Activated naive CD8-positive, alpha-beta T cell treated with anti-CD3 and anti-CD28 coated beads for 36 hours (primary cell): ENCODE data around the gene STAT3. TPM values are rescaled to one million over a fixed set of nuclear protein-coding genes. Genes with fewer than 3 reads are reported as not detected.
"Not testable (repeated sequence)": the region's sequence is repeated elsewhere in the genome, so short reads cannot be mapped to it uniquely, and the experiment has no call there.

Experiments
- DNase-seq: peaks from one replicate; pipeline ENCODE4 v3.0.0; 2021
- H3K27ac Mint-ChIP-seq: one replicate; pipeline ENCODE4 v1.8.0; 2022; ENCODE audit warnings: mild to moderate bottlenecking, moderate library complexity, mixed read lengths
- H3K27me3 Mint-ChIP-seq: one replicate; pipeline ENCODE4 v1.8.0; 2022; ENCODE audit warnings: mild to moderate bottlenecking, mixed read lengths
- H3K36me3 Mint-ChIP-seq: one replicate; pipeline ENCODE4 v1.8.0; 2021; ENCODE audit warnings: mild to moderate bottlenecking, mixed read lengths
- H3K4me1 Mint-ChIP-seq: one replicate; pipeline ENCODE4 v1.8.0; 2021; ENCODE audit warnings: mixed read lengths
- H3K4me3 Mint-ChIP-seq: one replicate; pipeline ENCODE4 v1.8.0; 2022; ENCODE audit warnings: mild to moderate bottlenecking, moderate library complexity, mixed read lengths
- H3K9me3 Mint-ChIP-seq: one replicate; pipeline ENCODE4 v1.8.0; 2022; ENCODE audit warnings: mixed read lengths
- total RNA-seq, 2 experiments: library from RNA; stranded (reverse); gene quantifications; one replicate each; pipeline ENCODE4 v1.2.3, GENCODE V29; 2021

STAT3 gene
- total RNA-seq, 2 experiments from 2014 or later, result 221 to 223 TPM

GRCh38 chr17:42329025-42329976, 58.9 kb downstream of the STAT3 start:
- H3K9me3 Mint-ChIP-seq, result no peaks in the 10 kb centered on the region
- DNase-seq, result no peak
- H3K36me3 Mint-ChIP-seq, result peaks cover 49% of the 10 kb centered on the region
- H3K27ac Mint-ChIP-seq, result no peak overlapping the region
- no peaks in the 10 kb centered on the region for H3K27me3 Mint-ChIP-seq
- peaks cover 18% of the 10 kb centered on the region for H3K4me1 Mint-ChIP-seq
- H3K4me3 Mint-ChIP-seq, result no peak overlapping the region

- Mint-ChIP-seq H3K4me1 (peaks cover 31% of the 10 kb centered on the region), H3K9me3 (no peaks in the 10 kb centered on the region), H3K27me3 (no peaks in the 10 kb centered on the region), H3K4me3 (no peak overlapping the region), H3K27ac (peak overlapping the region; percentile 29), H3K36me3 (peaks cover 54% of the 10 kb centered on the region)
- DNase-seq, result no peak
Measured at GRCh38 chr17:42325026-42325425, 63.2 kb downstream of the STAT3 start.

GRCh38 chr17:42323268-42323773, 64.9 kb downstream of the STAT3 start:
- Mint-ChIP-seq H3K4me3 (no peak overlapping the region), H3K27ac (peak overlapping the region; percentile 68), H3K9me3 (no peaks in the 10 kb centered on the region), H3K36me3 (peaks cover 58% of the 10 kb centered on the region), H3K4me1 (peaks cover 41% of the 10 kb centered on the region), H3K27me3 (no peaks in the 10 kb centered on the region)
- no peak for DNase-seq

- peak; percentile 89 for DNase-seq
- Mint-ChIP-seq H3K4me3 (no peak overlapping the region), H3K9me3 (no peaks in the 10 kb centered on the region), H3K27ac (peak overlapping the region; percentile 68), H3K27me3 (no peaks in the 10 kb centered on the region), H3K4me1 (peaks cover 42% of the 10 kb centered on the region), H3K36me3 (peaks cover 61% of the 10 kb centered on the region)
Measured at GRCh38 chr17:42322382-42323267, 65.6 kb downstream of the STAT3 start.

- H3K4me1 Mint-ChIP-seq, result peaks cover 52% of the 10 kb centered on the region
- H3K9me3 Mint-ChIP-seq, result no peaks in the 10 kb centered on the region
- no peak for DNase-seq
- H3K36me3 Mint-ChIP-seq, result peaks cover 66% of the 10 kb centered on the region
- H3K27me3 Mint-ChIP-seq, result no peaks in the 10 kb centered on the region
- H3K27ac Mint-ChIP-seq, result peak overlapping the region; percentile 34
- H3K4me3 Mint-ChIP-seq, result no peak overlapping the region
Measured at GRCh38 chr17:42321555-42321954, 66.7 kb downstream of the STAT3 start.

GRCh38 chr17:42317967-42318366, 70.3 kb downstream of the STAT3 start:
- not testable (repeated sequence) for H3K27ac Mint-ChIP-seq, H3K9me3 Mint-ChIP-seq, DNase-seq, H3K27me3 Mint-ChIP-seq, H3K4me3 Mint-ChIP-seq
- Mint-ChIP-seq H3K4me1 (peaks cover 75% of the 10 kb centered on the region), H3K36me3 (peaks cover 71% of the 10 kb centered on the region)

- H3K4me1 Mint-ChIP-seq, result peaks cover 73% of the 10 kb centered on the region
- H3K36me3 Mint-ChIP-seq, result peaks cover 66% of the 10 kb centered on the region
- H3K9me3 Mint-ChIP-seq, result no peaks in the 10 kb centered on the region
- H3K4me3 Mint-ChIP-seq, result no peak overlapping the region
- no peaks in the 10 kb centered on the region for H3K27me3 Mint-ChIP-seq
- H3K27ac Mint-ChIP-seq, result no peak overlapping the region
- DNase-seq, result no peak
Measured at GRCh38 chr17:42317266-42317845, 70.9 kb downstream of the STAT3 start.

- H3K4me3 Mint-ChIP-seq, result no peak overlapping the region
- no peaks in the 10 kb centered on the region for H3K9me3 Mint-ChIP-seq
- H3K27me3 Mint-ChIP-seq, result no peaks in the 10 kb centered on the region
- DNase-seq, result no peak
- H3K27ac Mint-ChIP-seq, result peak overlapping the region; percentile 13
- peaks cover 64% of the 10 kb centered on the region for H3K36me3 Mint-ChIP-seq
- H3K4me1 Mint-ChIP-seq, result peaks cover 74% of the 10 kb centered on the region
Measured at GRCh38 chr17:42316755-42317154, 71.5 kb downstream of the STAT3 start.

GRCh38 chr17:42315402-42316156, 72.7 kb downstream of the STAT3 start:
- Mint-ChIP-seq H3K36me3 (peaks cover 64% of the 10 kb centered on the region), H3K27me3 (no peaks in the 10 kb centered on the region), H3K27ac (peak overlapping the region; percentile 77), H3K9me3 (no peaks in the 10 kb centered on the region), H3K4me1 (peaks cover 77% of the 10 kb centered on the region), H3K4me3 (no peak overlapping the region)
- no peak for DNase-seq

GRCh38 chr17:42313773-42314566, 74.3 kb downstream of the STAT3 start:
- DNase-seq, result peak; percentile 48

GRCh38 chr17:42313389-42313772, 74.9 kb downstream of the STAT3 start:
- Mint-ChIP-seq H3K4me3 (no peak overlapping the region), H3K4me1 (peaks cover 80% of the 10 kb centered on the region), H3K27ac (peak overlapping the region; percentile 67)

More at GRCh38 chr17:42313773-42314566, 74.3 kb downstream of the STAT3 start:
- Mint-ChIP-seq H3K36me3 (peaks cover 61% of the 10 kb centered on the region), H3K9me3 (no peaks in the 10 kb centered on the region), H3K27me3 (no peaks in the 10 kb centered on the region), H3K4me1 (peaks cover 79% of the 10 kb centered on the region), H3K4me3 (no peak overlapping the region), H3K27ac (peak overlapping the region; percentile 67)

GRCh38 chr17:42312285-42313130, 75.7 kb downstream of the STAT3 start:
- no peaks in the 10 kb centered on the region for H3K9me3 Mint-ChIP-seq
- DNase-seq, result peak; percentile 87
- no peaks in the 10 kb centered on the region for H3K27me3 Mint-ChIP-seq
- H3K4me3 Mint-ChIP-seq, result peak overlapping the region; percentile 55
- H3K36me3 Mint-ChIP-seq, result peaks cover 56% of the 10 kb centered on the region
- peak overlapping the region; percentile 92 for H3K27ac Mint-ChIP-seq
- peaks cover 80% of the 10 kb centered on the region for H3K4me1 Mint-ChIP-seq

More at GRCh38 chr17:42313389-42313772, 74.9 kb downstream of the STAT3 start:
- Mint-ChIP-seq H3K9me3 (no peaks in the 10 kb centered on the region), H3K36me3 (peaks cover 55% of the 10 kb centered on the region), H3K27me3 (no peaks in the 10 kb centered on the region)
- no peak for DNase-seq

GRCh38 chr17:42312035-42312284, 76.3 kb downstream of the STAT3 start:
- peaks cover 58% of the 10 kb centered on the region for H3K36me3 Mint-ChIP-seq
- peaks cover 74% of the 10 kb centered on the region for H3K4me1 Mint-ChIP-seq
- no peaks in the 10 kb centered on the region for H3K27me3 Mint-ChIP-seq
- peak overlapping the region; percentile 53 for H3K4me3 Mint-ChIP-seq
- peak overlapping the region; percentile 92 for H3K27ac Mint-ChIP-seq
- DNase-seq, result no peak
- no peaks in the 10 kb centered on the region for H3K9me3 Mint-ChIP-seq
